Melanocyte of skin (primary cell): ENCODE data around the gene FAM124A. TPM values are rescaled to one million over a fixed set of nuclear protein-coding genes. Genes with fewer than 3 reads are reported as not detected.

Experiments
- small RNA-seq, 2 donors: library from RNA; depleted of rRNA; stranded (forward); fragments of <200 nt; gene quantifications; one replicate each; pipeline ENCODE3, GENCODE V24; 2012
- total RNA-seq, 2 donors: library from RNA; depleted of rRNA; stranded (reverse); fragments of >200 nt; gene quantifications; 2 replicates each; pipeline ENCODE4 v1.2.3, GENCODE V29; 2012

The FAM124A gene, protein sequence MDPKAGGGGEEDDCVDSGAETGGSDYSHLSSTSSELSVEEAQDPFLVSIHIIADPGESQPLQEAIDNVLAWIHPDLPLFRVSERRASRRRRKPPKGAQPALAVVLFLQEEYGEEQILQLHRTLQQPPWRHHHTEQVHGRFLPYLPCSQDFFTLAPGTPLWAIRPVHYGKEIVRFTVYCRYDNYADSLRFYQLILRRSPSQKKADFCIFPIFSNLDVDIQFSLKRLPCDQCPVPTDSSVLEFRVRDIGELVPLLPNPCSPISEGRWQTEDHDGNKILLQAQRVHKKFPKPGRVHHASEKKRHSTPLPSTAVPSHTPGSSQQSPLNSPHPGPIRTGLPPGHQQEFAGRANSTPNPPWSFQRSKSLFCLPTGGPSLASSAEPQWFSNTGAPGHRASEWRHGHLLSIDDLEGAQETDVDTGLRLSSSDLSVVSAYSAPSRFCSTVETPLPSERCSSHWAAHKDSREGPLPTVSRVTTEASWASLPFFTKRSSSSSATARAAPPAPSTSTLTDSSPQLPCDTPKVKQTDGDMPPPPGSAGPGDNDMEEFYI
- 10 to 100 TPM in 1 of 2 donors, 1 to 10 TPM in 1; 9.3 to 37.9 TPM for total RNA-seq

DNA sequence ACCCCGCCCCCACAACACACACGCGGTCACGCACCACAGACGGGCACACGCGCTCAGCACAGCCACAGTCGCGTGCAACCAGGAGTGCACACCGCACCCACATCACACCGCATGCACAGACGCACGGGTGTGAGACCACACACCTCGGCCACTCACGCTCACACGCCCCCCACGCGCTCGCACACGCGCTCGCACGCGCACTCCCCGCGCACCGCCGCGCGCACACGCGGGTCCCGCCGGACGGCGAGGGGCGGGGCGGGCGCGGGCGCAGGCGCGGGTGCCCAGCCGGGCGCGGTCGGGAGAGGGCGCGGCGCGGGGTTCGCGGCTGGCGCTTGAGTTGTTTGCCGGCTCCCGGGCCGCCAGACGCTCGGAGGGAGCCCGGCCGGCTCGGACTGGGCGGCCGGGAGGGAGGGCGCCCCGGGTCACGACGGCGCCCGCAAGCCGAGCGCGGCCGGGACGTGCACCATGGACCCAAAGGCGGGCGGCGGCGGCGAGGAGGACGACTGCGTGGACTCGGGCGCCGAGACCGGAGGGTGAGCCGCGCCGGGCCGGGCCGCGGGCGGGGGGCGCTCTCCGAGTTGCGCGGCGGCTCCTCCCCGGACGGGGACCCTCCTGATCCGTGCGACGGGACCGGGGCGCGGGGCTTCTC lies at the start of gene FAM124A:
FAM124A (plus strand) TSS at position 362 of the 649 bp plus-strand sequence; CDS start at position 466, 104 bp downstream.

Small RNA genes lying within 50 kb of the gene (small RNA-seq; reads per million reads assigned to genes)
- 0 reads per million in 2 donors for gene PRELID3BP2

Other genes starting within 250 kb of the FAM124A start
- not detected for gene C13orf42, start 111.1 kb upstream of the FAM124A start, total RNA-seq
- under 1 TPM in 1 of 2 donors, not detected in 1; 0.34 TPM for gene SERPINE3, start 117.3 kb downstream of the FAM124A start, total RNA-seq
- gene INTS6, start 230.6 kb downstream of the FAM124A start, total RNA-seq, result 10 to 100 TPM; 43.0 to 49.6 TPM